Caco-2 (cell line): ENCODE results near the gene NRXN2. TPM values are rescaled to one million over a fixed set of nuclear protein-coding genes. Genes with fewer than 3 reads are reported as not detected.

Experiments used
- BruUV-seq: library from RNA; stranded (reverse); fragments of 400-500 nt; replicated peaks from 2 replicates; lab custom pipeline; 2021; lab: Mats Ljungman, UMichigan
- CTCF ChIA-PET: fragments of 300-600 bp; sonication (Branson Sonifier 250); formaldehyde crosslinking; loops from one replicate; lab custom pipeline; 2022; ENCODE audit warnings: antibody characterized with exemption; lab: Charles Lee
- POLR2A ChIA-PET: fragments of 300-600 bp; sonication (Branson Sonifier 250); formaldehyde crosslinking; loops from one replicate; lab custom pipeline; 2022; ENCODE audit warnings: antibody characterized with exemption; lab: Charles Lee
- DNase-seq, 2 experiments: peaks; one replicate each; pipeline versions ENCODE4 v3.0.0 to v3.0.0-alpha.2; 2020 to 2022
- H3K27me3 ChIP-seq: replicated peaks from 2 replicates; pipeline ENCODE4 v1.6.0; 2011; ENCODE audit warnings: low read length; ENCODE audit not compliant: control insufficient read depth, insufficient read depth
- H3K36me3 ChIP-seq: 2 replicates; pipeline ENCODE4 v1.5.1; 2011; ENCODE audit warnings: low read length; ENCODE audit not compliant: control insufficient read depth, insufficient read depth
- H3K4me1 ChIP-seq: fragments of 250-450 bp; sonication (Bioruptor Pico); 2 replicates; pipeline ENCODE4 v1.5.1; 2020; ENCODE audit warnings: mild to moderate bottlenecking
- H3K4me3 ChIP-seq: 2 replicates; pipeline ENCODE4 v1.5.1; 2011; ENCODE audit warnings: low read depth, mild to moderate bottlenecking, control low read depth, low read length
- H3K9me3 ChIP-seq: fragments of 250-450 bp; sonication (Bioruptor Pico); 2 replicates; pipeline ENCODE4 v1.5.1; 2020; ENCODE audit warnings: mild to moderate bottlenecking, moderate library complexity
- H3K27ac Mint-ChIP-seq: one replicate; pipeline ENCODE4 v1.8.0; 2022; ENCODE audit warnings: mixed read lengths; ENCODE audit not compliant: unreplicated experiment
- H3K27me3 Mint-ChIP-seq: one replicate; pipeline ENCODE4 v1.8.0; 2022; ENCODE audit warnings: mixed read lengths; ENCODE audit not compliant: insufficient read depth, unreplicated experiment
- H3K36me3 Mint-ChIP-seq: one replicate; pipeline ENCODE4 v1.8.0; 2022; ENCODE audit warnings: mild to moderate bottlenecking, mixed read lengths; ENCODE audit not compliant: insufficient read depth, unreplicated experiment
- H3K4me1 Mint-ChIP-seq: one replicate; pipeline ENCODE4 v1.8.0; 2022; ENCODE audit warnings: low read depth, mixed read lengths; ENCODE audit not compliant: unreplicated experiment
- H3K4me3 Mint-ChIP-seq: one replicate; pipeline ENCODE4 v1.8.0; 2022; ENCODE audit warnings: mild to moderate bottlenecking, moderate library complexity, mixed read lengths; ENCODE audit not compliant: unreplicated experiment
- H3K9me3 Mint-ChIP-seq: one replicate; pipeline ENCODE4 v1.8.0; 2022; ENCODE audit warnings: mixed read lengths; ENCODE audit not compliant: unreplicated experiment
- CTCF ChIP-seq, 2 experiments: fragments of 200-600 bp in 1 of 2; IDR thresholded peaks; 1 replicate in 1 of 2; 2 replicates in 1 of 2; pipeline versions ENCODE4 v1.5.1 to v1.8.0; 2011 to 2022; ENCODE audit warnings: antibody characterized with exemption in 1 of 2, control low read depth in 1 of 2, inconsistent platforms in 1 of 2, low read depth in 1 of 2, low read length in 1 of 2, mild to moderate bottlenecking in 1 of 2, moderate library complexity in 1 of 2; ENCODE audit not compliant: insufficient read depth in 1 of 2, severe bottlenecking in 1 of 2, unreplicated experiment in 1 of 2
- intact Hi-C: fragments of 100-400 bp; cut with micrococcal nuclease; formaldehyde crosslinking; loops from one replicate; pipeline ENCODE4 v1.10.0; 2022; ENCODE audit not compliant: unreplicated experiment
- total RNA-seq: library from RNA; stranded (reverse); gene quantifications from 2 replicates; pipeline ENCODE4 v1.2.3, GENCODE V29; 2022

The NRXN2 gene
- total RNA-seq, 1 experiment from 2014 or later, result 7.6 TPM

DNA sequence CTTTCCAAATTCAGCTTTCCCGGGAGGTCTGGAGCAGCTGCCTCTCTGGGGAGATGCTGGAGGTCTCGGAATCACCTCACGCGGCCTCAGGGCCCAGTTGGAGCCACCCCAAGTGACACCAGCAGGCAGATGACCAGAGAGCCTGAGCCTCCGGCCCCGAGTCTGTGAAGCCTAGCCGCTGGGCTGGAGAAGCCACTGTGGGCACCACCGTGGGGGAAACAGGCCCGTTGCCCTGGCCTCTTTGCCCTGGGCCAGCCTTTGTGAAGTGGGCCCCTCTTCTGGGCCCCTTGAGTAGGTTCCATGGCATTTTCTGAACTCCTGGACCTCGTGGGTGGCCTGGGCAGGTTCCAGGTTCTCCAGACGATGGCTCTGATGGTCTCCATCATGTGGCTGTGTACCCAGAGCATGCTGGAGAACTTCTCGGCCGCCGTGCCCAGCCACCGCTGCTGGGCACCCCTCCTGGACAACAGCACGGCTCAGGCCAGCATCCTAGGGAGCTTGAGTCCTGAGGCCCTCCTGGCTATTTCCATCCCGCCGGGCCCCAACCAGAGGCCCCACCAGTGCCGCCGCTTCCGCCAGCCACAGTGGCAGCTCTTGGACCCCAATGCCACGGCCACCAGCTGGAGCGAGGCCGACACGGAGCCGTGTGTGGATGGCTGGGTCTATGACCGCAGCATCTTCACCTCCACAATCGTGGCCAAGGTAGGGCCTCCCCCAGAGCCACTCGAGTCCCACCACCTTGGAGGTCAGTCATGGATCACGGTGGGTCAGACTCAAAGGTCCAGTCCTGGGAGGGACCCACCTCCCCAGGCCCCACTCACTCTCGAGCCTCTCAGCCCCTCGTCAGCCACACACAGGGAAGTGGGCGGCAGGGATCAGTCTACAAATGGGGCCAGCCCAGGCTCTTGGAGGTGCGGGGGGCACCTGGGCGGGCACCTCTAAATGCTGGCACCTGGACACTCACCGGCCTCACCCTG is 131.5 kb downstream of the NRXN2 start:
- no peak overlapping the region for H3K27ac Mint-ChIP-seq
- no peaks in the 10 kb centered on the region for H3K27me3 Mint-ChIP-seq
- CTCF ChIA-PET, result no interaction called here
- no peak for TF ChIP-seq CTCF (IDR thresholded peaks at IDR 0.05; ENCODE audit: insufficient read depth in 1 of 2, low read depth in 1 of 2, low read length in 1 of 2, severe bottlenecking in 1 of 2, unreplicated experiment in 1 of 2)
- DNase-seq, result no peak
- no peaks in the 10 kb centered on the region for H3K36me3 ChIP-seq
- H3K4me1 ChIP-seq, result peaks cover 5% of the 10 kb centered on the region
- 0 out of 2 replicates have a peak, but pooled peaks cover 4% of the 10 kb centered on the region for H3K9me3 ChIP-seq
- H3K4me1 Mint-ChIP-seq, result no peaks in the 10 kb centered on the region
- BruUV-seq, result no TSS peak
- H3K4me3 ChIP-seq, result no peak overlapping the region
- no peaks in the 10 kb centered on the region for H3K36me3 Mint-ChIP-seq
- no peaks in the 10 kb centered on the region for H3K27me3 ChIP-seq
- intact Hi-C loops, result no loop called here
- no peak overlapping the region for H3K4me3 Mint-ChIP-seq
- H3K9me3 Mint-ChIP-seq, result peaks cover 25% of the 10 kb centered on the region
- POLR2A ChIA-PET, result no interaction called here

DNA sequence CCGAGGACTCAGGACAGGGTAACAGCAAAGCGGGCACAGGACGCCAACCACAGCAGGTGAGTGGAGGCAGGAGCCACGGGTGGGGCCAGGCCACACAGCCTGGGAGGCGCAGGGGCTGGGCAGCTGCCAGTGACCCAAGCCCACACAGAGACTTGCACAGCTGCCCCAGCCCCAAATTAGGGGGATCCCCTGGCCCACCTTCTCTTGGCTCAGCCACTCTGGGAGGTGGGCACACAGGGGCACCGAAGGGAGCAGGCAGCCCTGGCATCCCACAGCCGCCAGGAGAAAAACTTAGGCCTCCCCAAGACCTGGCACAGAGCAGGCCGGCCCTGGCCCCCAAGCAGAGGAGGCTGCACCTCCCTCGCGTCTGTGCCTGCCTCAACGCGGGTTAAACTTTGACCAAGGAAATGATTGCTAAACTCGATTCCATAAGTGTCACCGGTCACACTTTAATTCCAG is 132.2 kb downstream of the NRXN2 start, which contains the start of gene SLC22A12:
Gene SLC22A12 (plus strand): TSS at position 458 of the 459 bp plus-strand sequence. CDS start 337 bp downstream, outside the sequence.
- no peak within 1 kb of the TSS for H3K27ac Mint-ChIP-seq
- BruUV-seq, result no TSS peak
- no peaks in the 10 kb centered on the region for H3K36me3 ChIP-seq
- H3K4me1 Mint-ChIP-seq, result no peaks in the 10 kb centered on the region
- H3K36me3 Mint-ChIP-seq, result no peaks in the 10 kb centered on the region
- peaks cover 5% of the 10 kb centered on the region for H3K4me1 ChIP-seq
- peaks cover 25% of the 10 kb centered on the region for H3K9me3 Mint-ChIP-seq
- POLR2A ChIA-PET, result no interaction called here
- DNase-seq, result no peak
- TF ChIP-seq CTCF (IDR thresholded peaks at IDR 0.05; ENCODE audit: insufficient read depth in 1 of 2, low read depth in 1 of 2, low read length in 1 of 2, severe bottlenecking in 1 of 2, unreplicated experiment in 1 of 2), result no peak
- intact Hi-C loops, result no loop called here
- H3K4me3 Mint-ChIP-seq, result no peak within 1 kb of the TSS
- H3K27me3 Mint-ChIP-seq, result no peaks in the 10 kb centered on the region
- CTCF ChIA-PET, result no interaction called here
- H3K9me3 ChIP-seq, result 0 out of 2 replicates have a peak, but pooled peaks cover 4% of the 10 kb centered on the region
- no peaks in the 10 kb centered on the region for H3K27me3 ChIP-seq
- H3K4me3 ChIP-seq, result no peak within 1 kb of the TSS

DNA sequence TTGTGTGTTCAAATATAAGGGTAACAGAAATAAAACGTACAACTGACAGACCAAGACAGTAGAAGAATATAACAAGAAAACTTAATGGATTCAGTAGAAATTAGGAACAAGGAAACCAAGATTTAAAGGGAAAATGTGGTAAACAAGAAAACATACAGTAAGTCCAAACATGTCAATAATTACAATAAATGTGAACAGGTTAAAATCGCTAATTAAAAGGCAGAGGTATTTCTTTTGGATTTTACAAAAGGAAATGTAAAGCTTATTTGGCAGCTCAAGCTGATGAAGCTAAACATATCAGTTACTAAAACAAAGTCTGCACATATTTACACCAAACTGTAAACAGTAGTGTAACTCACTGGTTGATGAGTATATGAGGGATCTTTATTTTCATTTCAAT is 134.3 kb downstream of the NRXN2 start:
- ChIA-PET CTCF (no interaction called here), POLR2A (no interaction called here)
- no peak overlapping the region for H3K4me3 Mint-ChIP-seq
- BruUV-seq, result no TSS peak
- intact Hi-C loops, result no loop called here
- H3K27me3 Mint-ChIP-seq, result no peaks in the 10 kb centered on the region
- no peak overlapping the region for H3K27ac Mint-ChIP-seq
- Histone ChIP-seq H3K4me1 (peaks cover 5% of the 10 kb centered on the region), H3K27me3 (no peaks in the 10 kb centered on the region), H3K4me3 (no peak overlapping the region), H3K36me3 (no peaks in the 10 kb centered on the region), H3K9me3 (0 out of 2 replicates have a peak, but pooled peaks cover 4% of the 10 kb centered on the region)
- H3K9me3 Mint-ChIP-seq, result peaks cover 25% of the 10 kb centered on the region
- H3K36me3 Mint-ChIP-seq, result no peaks in the 10 kb centered on the region
- no peaks in the 10 kb centered on the region for H3K4me1 Mint-ChIP-seq
- no peak for DNase-seq
- TF ChIP-seq CTCF (IDR thresholded peaks at IDR 0.05; ENCODE audit: insufficient read depth in 1 of 2, low read depth in 1 of 2, low read length in 1 of 2, severe bottlenecking in 1 of 2, unreplicated experiment in 1 of 2), result no peak
